Heart left ventricle (tissue), 16 donors: Measurements from ENCODE around the gene HOXA2. TPM values are rescaled to one million over a fixed set of nuclear protein-coding genes. Genes with fewer than 3 reads are reported as not detected.
A peak's percentile ranks its signal among the peaks of the same experiment; 100 is the strongest.

Experiments
- ATAC-seq, 4 donors: fragments of 200-7000 bp; cut with Tn5 transposase; one replicate each; pipeline ENCODE4 v1.9.1; 2020 to 2022; ENCODE audit warnings: moderate library complexity in 4 of 4, mild to moderate bottlenecking in 3 of 4, moderate number of reproducible peaks in 1 of 4
- DNase-seq, 5 donors: peaks; one replicate each; pipeline ENCODE4 v3.0.0-alpha.2; 2020
- H3K27ac ChIP-seq, 12 donors: fragments of 200-600 bp; sonication (generic) in 4 of 12; one replicate each; pipeline versions ENCODE4 v1.5.0 to v1.8.0; 2016 to 2022; ENCODE audit warnings: mild to moderate bottlenecking in 2 of 12
- H3K27me3 ChIP-seq, 9 donors: fragments of 200-600 bp; sonication (generic) in 2 of 9; one replicate each; pipeline versions ENCODE4 v1.5.1 to v1.8.0; 2016 to 2022; ENCODE audit warnings: mild to moderate bottlenecking in 3 of 9
- H3K36me3 ChIP-seq, 9 donors: fragments of 200-600 bp; sonication (generic) in 2 of 9; one replicate each; pipeline versions ENCODE4 v1.5.0 to v1.8.0; 2018 to 2022; ENCODE audit warnings: mild to moderate bottlenecking in 2 of 9
- H3K4me1 ChIP-seq, 12 donors: fragments of 200-600 bp; sonication (generic) in 4 of 12; one replicate each; pipeline versions ENCODE4 v1.5.0 to v1.8.0; 2016 to 2022; ENCODE audit warnings: mild to moderate bottlenecking in 3 of 12
- H3K4me3 ChIP-seq, 12 donors: fragments of 200-600 bp; sonication (generic) in 4 of 12; one replicate each; pipeline versions ENCODE4 v1.5.0 to v1.8.0; 2017 to 2022; ENCODE audit warnings: mild to moderate bottlenecking in 9 of 12, moderate library complexity in 4 of 12
- H3K9me3 ChIP-seq, 12 donors: fragments of 200-600 bp; sonication (generic) in 4 of 12; one replicate each; pipeline versions ENCODE4 v1.5.0 to v1.8.0; 2016 to 2022; ENCODE audit warnings: mild to moderate bottlenecking in 1 of 12
- POLR2A ChIP-seq, 2 donors: fragments of 450-650 bp; IDR thresholded peaks; one replicate each; pipeline ENCODE4 v1.6.1; 2017; ENCODE audit warnings: antibody characterized with exemption in 2 of 2, mild to moderate bottlenecking in 2 of 2, moderate library complexity in 2 of 2
- WGBS, 4 donors: extraction: QIAGEN DNeasy Blood & Tissue Kit in 2 of 4; methylation state at CpG; one replicate each; pipeline versions ENCODE4 v1.1.5 to v1.1.7; 2013 to 2018; 5-methylcytosine and 5-hydroxymethylcytosine counted together
- intact Hi-C, 10 donors: fragments of 100-400 bp; cut with DNase I; formaldehyde crosslinking; loops; one replicate each; pipeline versions ENCODE4 v1.11.1 to v1.14.2; 2022
- polyA plus RNA-seq, 2 donors: library from polyadenylated mRNA; stranded (reverse); fragments of 200-250 nt; gene quantifications; one replicate each; pipeline ENCODE4 v1.2.3, GENCODE V29; 2013
- total RNA-seq, 9 donors: library from RNA; depleted of rRNA in 2 of 9; stranded (reverse); fragments of >200 nt in 2 of 9; fragmentation: NEBNext Ultra II Directional in 3 of 9; extraction: Animal tissue kit (Norgen Biotek cat#: 25700) in 3 of 9; gene quantifications; one replicate each; pipeline versions ENCODE4 v1.1.0 to v1.2.4, GENCODE V29; 2016 to 2023
- TF ChIP-seq, protein P1 (sequence below), 12 donors: fragments of 200-600 bp; sonication (generic) in 4 of 12; IDR thresholded peaks; one replicate each; pipeline versions ENCODE4 v1.5.0 to v1.8.0; 2018 to 2022; ENCODE audit warnings: antibody characterized with exemption in 12 of 12, mild to moderate bottlenecking in 5 of 12
- donor health status: ischemic (EF 13 %, LVEDD 7.1; RV severe dilation, severe dysfunction).
- donor health status: healthy with polysubstance abuse.
- donor health status: DM: no; HTN: yes; CAD: no.
- donor health status: DM: no; HTN: no; CAD: no.
- donor health status: ischemic (EF 25% LVEDD 6.9; RV normal size, moderate dysfunction).
- donor health status: ischemic (EF 25% LVEDD 5.7; RV mildly dilated, moderate dysfunction).
- donor health status: healthy.
- donor health status: DM: yes; HTN: yes; CAD: no.
- donor health status: ischemic (EF 35%, LVEDD 5.7; RV mildly dilated, moderate dysfunction).
- donor health status: nonischemic (EF 11% LVEDD 7.7; RV severe dilation, severe dysfunction).
- donor health status: DM: yes; HTN: yes; CAD: no.
- donor health status: PGD.
- donor health status: ischemic (EF 29% LVEDD 5.4; RV normal size, mild dysfunction).
- donor health status: nonischemic (EF 23%, LVEDD 6.1; RV moderate dilation, normal function).

HOXA2 gene
- total and polyA plus RNA-seq, 11 donors, result 0.03 to 0.57 (median 0.14) TPM; not detected in 8

DNA sequence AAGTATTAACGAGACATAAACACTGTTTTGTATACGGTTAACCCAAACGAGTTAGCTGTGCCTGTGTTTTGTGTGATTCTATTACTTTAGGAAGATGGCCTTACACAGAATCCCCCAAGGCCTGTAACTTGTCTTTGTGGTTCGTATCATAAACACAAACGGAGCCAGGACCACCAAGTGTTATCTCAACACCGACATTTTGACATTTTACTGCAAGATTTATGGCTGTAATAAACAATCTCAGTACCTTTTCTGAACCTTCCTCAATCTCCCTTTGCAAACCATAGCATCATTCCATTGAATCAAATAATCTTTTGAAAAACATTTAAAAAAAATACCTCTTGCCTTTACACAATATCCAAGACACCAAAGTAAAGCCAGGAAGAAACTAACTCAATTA is 30.5 kb upstream of the HOXA2 start:
- intact Hi-C loops, result loop anchor here in 3 of 10 donors (5.0 kb wide), 2 partner anchors 36 to 271 kb away; partner anchors contain the start of genes SKAP2 (in 2 of the 3) and HOXA1 (in 1 of the 3)
- peaks cover 0 to 16% (median 0%) of the 10 kb centered on the region in 12 donors for H3K4me1 ChIP-seq

DNA sequence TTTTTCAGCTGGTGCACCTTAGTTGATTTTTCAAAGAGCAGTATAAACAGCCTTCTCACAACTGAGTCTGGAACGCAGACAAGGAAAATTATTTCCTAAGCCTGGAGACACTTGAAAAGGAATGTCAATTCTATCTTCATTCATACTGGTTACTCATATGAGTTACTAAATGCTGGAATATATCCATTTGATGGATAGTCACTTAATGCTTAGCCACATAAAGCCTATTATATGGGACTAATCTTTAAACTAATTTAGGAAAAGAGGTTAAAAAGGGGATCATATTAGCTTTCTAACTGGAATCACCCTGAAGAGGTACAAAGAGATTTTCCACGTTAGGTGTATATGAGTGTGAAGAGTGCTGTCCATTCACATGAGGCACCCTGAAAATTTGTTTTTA is 29.7 kb upstream of the HOXA2 start:
- DNase-seq, result no peak
- TF ChIP-seq POLR2A (IDR thresholded peaks at IDR 0.05), result no peak
- TF ChIP-seq, protein P1, sequence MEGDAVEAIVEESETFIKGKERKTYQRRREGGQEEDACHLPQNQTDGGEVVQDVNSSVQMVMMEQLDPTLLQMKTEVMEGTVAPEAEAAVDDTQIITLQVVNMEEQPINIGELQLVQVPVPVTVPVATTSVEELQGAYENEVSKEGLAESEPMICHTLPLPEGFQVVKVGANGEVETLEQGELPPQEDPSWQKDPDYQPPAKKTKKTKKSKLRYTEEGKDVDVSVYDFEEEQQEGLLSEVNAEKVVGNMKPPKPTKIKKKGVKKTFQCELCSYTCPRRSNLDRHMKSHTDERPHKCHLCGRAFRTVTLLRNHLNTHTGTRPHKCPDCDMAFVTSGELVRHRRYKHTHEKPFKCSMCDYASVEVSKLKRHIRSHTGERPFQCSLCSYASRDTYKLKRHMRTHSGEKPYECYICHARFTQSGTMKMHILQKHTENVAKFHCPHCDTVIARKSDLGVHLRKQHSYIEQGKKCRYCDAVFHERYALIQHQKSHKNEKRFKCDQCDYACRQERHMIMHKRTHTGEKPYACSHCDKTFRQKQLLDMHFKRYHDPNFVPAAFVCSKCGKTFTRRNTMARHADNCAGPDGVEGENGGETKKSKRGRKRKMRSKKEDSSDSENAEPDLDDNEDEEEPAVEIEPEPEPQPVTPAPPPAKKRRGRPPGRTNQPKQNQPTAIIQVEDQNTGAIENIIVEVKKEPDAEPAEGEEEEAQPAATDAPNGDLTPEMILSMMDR (IDR thresholded peaks at IDR 0.05), result no peak
- WGBS, 4 donors, result 24 to 50% (median 36%) methylated on average over 2 of the region's 2 CpGs
- H3K4me1 ChIP-seq, result peaks cover 0 to 16% (median 0%) of the 10 kb centered on the region in 12 donors
- no peak overlapping the region for H3K4me3 ChIP-seq
- H3K27ac ChIP-seq, result no peak overlapping the region
- intact Hi-C loops, result loop anchor here in 3 of 10 donors (5.0 kb wide), 2 partner anchors 35 to 270 kb away; partner anchors contain the start of genes SKAP2 (in 2 of the 3) and HOXA1 (in 1 of the 3)
- H3K9me3 ChIP-seq, result no peaks in the 10 kb centered on the region
- no peaks in the 10 kb centered on the region for H3K36me3 ChIP-seq
- no peak for ATAC-seq
- H3K27me3 ChIP-seq, result peaks cover 21 to 97% (median 90%) of the 10 kb centered on the region in 9 donors

More for the DNA sequence above, 30.5 kb upstream of the HOXA2 start:
- no peak for ATAC-seq
- Histone ChIP-seq H3K4me3 (no peak overlapping the region), H3K27ac (peak overlapping the region in 1 of 12 donors; percentile 61), H3K27me3 (peaks cover 21 to 97% (median 91%) of the 10 kb centered on the region in 9 donors), H3K36me3 (no peaks in the 10 kb centered on the region), H3K9me3 (no peaks in the 10 kb centered on the region)
- TF ChIP-seq, protein P1 (IDR thresholded peaks at IDR 0.05), result no peak
- no peak for TF ChIP-seq POLR2A (IDR thresholded peaks at IDR 0.05)
- no peak for DNase-seq
- 25 to 34% (median 26%) methylated on average over 6 of the region's 6 CpGs for WGBS, 4 donors

DNA sequence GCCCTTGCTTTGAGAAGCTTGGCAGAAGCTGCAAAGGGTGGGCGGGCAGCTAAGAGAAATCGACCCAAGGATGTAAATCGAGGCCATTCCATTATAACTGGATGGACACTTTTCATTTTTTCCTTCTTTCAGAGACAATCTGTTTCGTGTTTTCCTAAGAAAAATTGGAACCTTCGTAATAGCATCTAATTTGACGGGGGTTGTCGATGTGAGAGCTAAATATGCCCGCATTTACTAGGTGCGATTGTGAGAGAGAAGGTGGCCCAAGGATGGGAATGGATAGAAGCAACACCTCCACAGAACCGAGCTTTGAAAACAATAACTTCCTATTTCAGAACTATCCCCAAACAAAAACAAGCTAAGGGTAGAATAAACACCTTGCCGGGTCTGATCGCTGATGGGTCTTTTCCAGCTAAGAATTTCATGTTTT is 28.9 kb upstream of the HOXA2 start:
- Histone ChIP-seq H3K4me3 (peak overlapping the region in 11 of 12 donors; percentile 34 to 67 (median 55)), H3K27ac (peak overlapping the region in 5 of 12 donors; percentile 57 to 89 (median 66)), H3K36me3 (no peaks in the 10 kb centered on the region), H3K9me3 (no peaks in the 10 kb centered on the region), H3K27me3 (peaks cover 21 to 97% (median 90%) of the 10 kb centered on the region in 9 donors), H3K4me1 (peaks cover 0 to 16% (median 0%) of the 10 kb centered on the region in 12 donors)
- intact Hi-C loops, result loop anchor here in 3 of 10 donors (5.0 kb wide), 2 partner anchors 34 to 269 kb away; partner anchors contain the start of genes SKAP2 (in 2 of the 3) and HOXA1 (in 1 of the 3)
- ATAC-seq (no peak), DNase-seq (no peak)
- TF ChIP-seq POLR2A (IDR thresholded peaks at IDR 0.05), result no peak
- TF ChIP-seq, protein P1 (IDR thresholded peaks at IDR 0.05), result no peak
- 16 to 29% (median 21%) methylated on average over 12 of the region's 12 CpGs for WGBS, 4 donors

DNA sequence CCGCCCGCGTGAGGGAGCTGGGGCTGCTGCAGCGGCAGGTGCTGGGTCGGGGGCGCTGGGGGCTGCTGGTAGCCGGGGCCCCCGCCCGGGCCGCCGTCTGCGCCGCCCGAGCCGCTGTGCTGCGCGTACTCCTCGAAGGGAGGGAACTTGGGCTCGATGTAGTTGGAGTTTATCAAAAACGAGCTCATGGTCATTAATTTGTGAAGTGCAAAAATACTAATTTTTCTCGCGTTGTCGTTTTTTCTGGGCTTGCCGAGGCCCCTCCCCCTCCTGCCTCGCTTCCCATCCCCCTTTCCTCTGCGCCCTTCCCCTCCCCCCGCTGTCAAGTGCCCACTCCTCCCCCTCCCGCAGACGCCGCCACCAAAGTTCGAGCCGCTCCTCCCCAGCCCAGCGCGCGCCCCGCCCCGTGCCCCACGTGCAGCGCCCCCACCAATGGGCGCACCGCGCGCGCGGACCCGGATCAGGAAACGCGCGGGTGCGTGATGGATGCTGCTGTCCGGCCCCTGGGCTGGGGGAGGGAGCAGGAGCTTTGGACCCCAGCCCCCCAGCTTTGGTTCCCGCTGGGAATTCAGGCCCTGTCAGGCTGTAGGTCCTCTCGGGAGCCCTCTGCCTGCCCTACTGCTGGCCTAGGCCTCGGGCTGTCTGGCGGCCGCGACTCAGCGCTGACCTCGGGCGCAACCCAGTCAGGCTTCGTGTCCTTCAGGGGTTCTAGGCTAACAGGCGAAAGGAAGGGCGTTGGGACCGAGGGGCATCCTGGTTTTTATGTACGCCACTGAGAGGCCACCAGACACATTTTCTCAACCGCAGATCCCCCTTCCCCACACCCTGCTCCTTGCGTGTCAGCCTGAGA is 28.3 kb upstream of the HOXA2 start, which contains the start of gene HOXA4:
Gene HOXA4, minus strand, starts transcription at position 218 of the 850 bp plus-strand sequence. Its CDS starts 24 bp downstream, at position 194.
- ATAC-seq (peak; percentile 77 to 96 (median 89)), DNase-seq (peak; percentile 75 to 89 (median 78))
- peaks cover 0 to 16% (median 0%) of the 10 kb centered on the region in 12 donors for H3K4me1 ChIP-seq
- H3K27me3 ChIP-seq, result peaks cover 21 to 97% (median 88%) of the 10 kb centered on the region in 9 donors
- no peaks in the 10 kb centered on the region for H3K36me3 ChIP-seq
- H3K27ac ChIP-seq, result peak within 1 kb of the TSS; percentile 35 to 89 (median 66)
- TF ChIP-seq, protein P1 (IDR thresholded peaks at IDR 0.05), result no peak
- TF ChIP-seq POLR2A (IDR thresholded peaks at IDR 0.05), result peak in 1 of 2 donors; percentile 56
- WGBS, 4 donors, result 2 to 8% (median 6%) methylated on average over 46 to 67 of the region's 67 CpGs
- H3K9me3 ChIP-seq, result no peaks in the 10 kb centered on the region
- intact Hi-C loops, result loop anchor here in 3 of 10 donors (5.0 kb wide), 2 partner anchors 33 to 268 kb away; partner anchors contain the start of genes SKAP2 (in 2 of the 3) and HOXA1 (in 1 of the 3)
- H3K4me3 ChIP-seq, result peak within 1 kb of the TSS; percentile 34 to 67 (median 54)
